GM12874 (cell line): ENCODE data around the gene RAI2.

Source experiments
- TF ChIP-seq, protein P1 (sequence below): IDR thresholded peaks from 2 replicates; pipeline ENCODE4 v1.5.1; 2011; ENCODE audit warnings: low read depth, mild to moderate bottlenecking, control low read depth, low read length, moderate library complexity; ENCODE audit not compliant: insufficient read depth

Gene RAI2

DNA sequence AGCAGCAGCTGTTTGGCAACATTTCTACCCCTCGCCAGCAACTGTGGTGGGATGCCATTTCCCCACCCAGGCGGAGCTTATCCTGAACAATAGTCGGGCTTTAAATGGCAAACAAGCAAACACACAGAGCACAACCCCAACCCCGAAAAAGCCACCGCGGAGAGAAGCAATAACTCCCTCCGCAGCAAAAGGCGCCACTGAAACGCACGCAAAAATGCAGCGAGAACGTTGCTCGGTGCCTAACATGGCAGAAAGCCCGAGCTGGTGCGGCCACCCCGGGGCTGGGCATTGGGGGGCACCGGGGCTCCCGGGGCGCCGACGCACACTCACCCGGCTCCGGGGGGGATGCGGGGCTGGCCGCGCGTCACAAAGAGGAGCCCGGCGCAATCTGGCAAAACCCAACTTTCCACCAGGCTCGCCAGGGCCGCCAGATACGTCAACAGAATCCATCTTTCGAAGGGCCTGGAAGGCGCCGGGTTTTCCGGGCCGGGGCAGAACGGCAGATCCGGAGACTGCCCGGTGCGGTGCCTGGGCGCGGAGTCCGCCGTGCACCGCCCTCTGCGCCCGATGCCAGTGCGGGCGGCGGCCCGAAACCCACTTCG is 818 bp downstream of the RAI2 start:
- TF ChIP-seq, protein P1, sequence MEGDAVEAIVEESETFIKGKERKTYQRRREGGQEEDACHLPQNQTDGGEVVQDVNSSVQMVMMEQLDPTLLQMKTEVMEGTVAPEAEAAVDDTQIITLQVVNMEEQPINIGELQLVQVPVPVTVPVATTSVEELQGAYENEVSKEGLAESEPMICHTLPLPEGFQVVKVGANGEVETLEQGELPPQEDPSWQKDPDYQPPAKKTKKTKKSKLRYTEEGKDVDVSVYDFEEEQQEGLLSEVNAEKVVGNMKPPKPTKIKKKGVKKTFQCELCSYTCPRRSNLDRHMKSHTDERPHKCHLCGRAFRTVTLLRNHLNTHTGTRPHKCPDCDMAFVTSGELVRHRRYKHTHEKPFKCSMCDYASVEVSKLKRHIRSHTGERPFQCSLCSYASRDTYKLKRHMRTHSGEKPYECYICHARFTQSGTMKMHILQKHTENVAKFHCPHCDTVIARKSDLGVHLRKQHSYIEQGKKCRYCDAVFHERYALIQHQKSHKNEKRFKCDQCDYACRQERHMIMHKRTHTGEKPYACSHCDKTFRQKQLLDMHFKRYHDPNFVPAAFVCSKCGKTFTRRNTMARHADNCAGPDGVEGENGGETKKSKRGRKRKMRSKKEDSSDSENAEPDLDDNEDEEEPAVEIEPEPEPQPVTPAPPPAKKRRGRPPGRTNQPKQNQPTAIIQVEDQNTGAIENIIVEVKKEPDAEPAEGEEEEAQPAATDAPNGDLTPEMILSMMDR: no peak

DNA sequence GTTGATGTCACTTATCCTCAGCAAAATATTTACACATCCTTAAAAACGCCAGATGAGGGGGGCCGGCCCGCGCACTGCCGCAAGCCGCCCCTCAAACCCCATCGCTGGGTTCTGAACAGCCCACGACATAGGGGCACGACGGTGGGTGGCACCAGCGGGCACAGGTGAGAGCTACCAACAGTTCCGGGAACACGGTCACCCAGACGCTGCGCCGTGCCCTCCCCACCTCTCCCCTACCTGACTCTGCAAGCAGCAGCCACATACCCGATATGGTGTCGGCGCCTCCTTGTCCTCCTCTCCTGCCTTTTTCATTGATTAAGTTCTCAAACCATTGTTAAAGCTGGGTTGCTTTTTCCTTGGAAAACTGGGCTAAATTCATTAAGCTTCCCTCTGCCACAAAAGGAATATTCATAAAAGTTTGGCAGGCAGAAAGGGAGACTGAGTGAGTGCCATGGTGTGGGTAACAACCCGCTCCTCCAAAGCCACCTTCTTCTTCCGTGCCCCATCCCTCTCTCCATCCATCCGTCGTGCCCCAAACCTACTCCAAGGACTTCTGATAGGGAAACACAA is 1.4 kb downstream of the RAI2 start:
- TF ChIP-seq, protein P1: no peak

DNA sequence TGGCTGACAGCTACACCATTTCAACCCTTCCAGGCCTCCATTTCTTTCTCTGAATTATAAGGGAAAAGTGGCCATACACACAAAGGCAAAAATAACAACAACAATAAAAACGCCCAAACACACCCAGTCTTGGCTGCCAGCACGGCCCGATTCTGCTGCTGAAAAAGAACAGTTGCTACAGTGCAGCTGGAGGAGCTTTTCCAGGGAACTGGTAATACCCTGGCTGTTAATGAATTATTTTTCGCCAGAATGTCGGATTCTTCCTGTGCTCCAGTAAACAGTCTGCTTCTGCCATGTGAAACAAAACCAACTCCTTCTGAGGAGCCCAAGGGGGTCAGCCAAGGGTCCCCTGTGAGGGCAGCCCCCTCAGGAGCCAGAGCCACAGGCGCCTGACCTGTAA is 6.6 kb downstream of the RAI2 start:
- TF ChIP-seq, protein P1: no peak

DNA sequence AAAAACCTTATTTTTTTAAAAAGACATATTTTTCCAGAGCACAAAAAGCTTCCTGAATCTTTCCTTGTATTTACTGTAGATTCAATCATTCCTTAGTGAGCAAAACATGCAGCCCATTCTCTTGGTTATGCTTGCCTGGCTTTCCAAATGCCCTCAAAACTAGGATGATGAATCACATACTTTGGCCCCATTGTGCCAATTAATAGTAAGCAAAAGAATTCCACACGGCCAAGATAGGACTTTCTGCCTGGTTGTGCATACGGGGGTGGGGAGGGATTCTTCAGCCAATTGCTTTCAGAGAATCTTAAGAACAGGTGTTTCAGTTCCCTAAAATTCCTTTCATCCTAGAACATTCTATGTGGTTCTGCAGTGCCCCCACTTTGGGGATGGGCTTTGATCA is 7.0 kb downstream of the RAI2 start:
- TF ChIP-seq, protein P1: no peak

DNA sequence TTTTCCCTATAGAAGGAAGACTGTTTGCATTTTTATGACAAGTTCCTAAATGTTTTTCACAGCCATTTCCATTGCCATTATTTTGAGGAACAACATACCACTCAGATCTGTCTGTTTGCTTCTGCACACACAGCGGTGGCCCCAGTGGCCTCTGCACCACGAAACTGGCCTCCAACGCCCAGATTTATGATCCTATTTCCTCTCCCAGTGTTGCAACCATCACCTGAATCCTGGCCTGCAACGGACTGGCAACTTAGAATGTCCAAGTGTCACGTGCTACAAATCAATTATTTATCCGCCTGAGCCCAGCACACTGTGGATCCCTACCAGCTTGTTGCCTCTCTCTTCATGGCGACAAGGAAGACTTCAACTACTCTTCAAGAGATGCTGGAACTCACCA is 9.2 kb downstream of the RAI2 start:
- TF ChIP-seq, protein P1: no peak

DNA sequence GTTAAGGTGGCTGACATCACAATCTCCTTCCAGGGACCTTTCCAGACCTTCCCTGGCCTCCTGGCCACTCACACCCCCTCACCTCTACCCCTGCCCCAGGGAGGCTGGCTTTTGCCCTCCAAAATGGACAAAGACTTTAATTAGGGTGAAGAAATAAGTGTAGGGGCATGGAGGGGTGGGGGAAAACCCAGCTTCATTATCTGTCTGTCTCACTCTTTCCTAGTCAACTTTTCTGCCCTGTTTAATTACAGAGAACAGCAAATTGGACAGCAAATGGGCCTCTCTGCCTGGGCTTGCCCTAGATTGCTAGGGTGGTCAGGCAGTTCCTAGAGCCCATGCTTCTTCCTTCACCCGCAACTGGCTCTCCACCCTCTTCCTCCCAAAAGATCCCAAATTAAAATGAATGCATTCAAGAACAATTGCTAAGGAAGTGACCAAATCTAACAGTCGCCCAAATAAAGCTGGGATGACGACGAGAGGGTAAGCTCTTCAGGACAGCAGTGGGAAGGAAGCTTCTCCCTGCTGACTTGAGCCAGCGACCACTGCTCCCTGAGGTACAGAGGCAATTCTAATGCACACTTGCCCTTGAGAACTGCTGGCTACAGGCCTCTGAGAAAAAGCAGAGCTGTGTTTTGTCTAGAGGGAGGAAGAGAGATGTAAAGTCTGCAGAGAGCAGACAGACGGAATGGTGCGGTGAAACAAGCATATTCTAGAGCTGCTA is 12.4 kb downstream of the RAI2 start:
- TF ChIP-seq, protein P1: no peak

DNA sequence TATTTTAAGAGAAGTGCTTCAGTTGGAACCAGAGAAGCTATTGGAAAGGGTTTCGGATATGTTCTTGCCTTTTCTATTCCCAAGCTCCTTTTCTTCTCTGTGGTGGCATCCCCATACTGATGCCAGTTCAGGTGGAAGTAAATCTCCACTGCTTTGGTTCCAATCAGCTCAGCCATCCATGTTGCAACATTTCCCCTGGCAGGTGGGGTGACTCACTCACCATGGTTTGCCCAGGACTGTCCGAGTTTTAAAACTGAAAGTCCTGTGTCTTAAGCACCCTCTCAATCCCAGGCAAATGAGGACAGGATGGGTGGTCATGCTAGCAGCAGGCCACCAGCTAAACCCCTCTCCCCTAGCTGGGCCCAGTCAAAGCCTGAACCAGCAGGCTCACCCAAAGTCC is 15.1 kb downstream of the RAI2 start:
- TF ChIP-seq, protein P1: no peak
